ENCODE measurements around the gene LTB4R2. TPM values are rescaled to one million over a fixed set of nuclear protein-coding genes. Genes with fewer than 3 reads are reported as not detected.
"Not testable (repeated sequence)": the region's sequence is repeated elsewhere in the genome, so short reads cannot be mapped to it uniquely, and the experiment has no call there.

Gene LTB4R2
- total RNA-seq, 1 donor from 2014 or later, result 17.5 TPM

DNA sequence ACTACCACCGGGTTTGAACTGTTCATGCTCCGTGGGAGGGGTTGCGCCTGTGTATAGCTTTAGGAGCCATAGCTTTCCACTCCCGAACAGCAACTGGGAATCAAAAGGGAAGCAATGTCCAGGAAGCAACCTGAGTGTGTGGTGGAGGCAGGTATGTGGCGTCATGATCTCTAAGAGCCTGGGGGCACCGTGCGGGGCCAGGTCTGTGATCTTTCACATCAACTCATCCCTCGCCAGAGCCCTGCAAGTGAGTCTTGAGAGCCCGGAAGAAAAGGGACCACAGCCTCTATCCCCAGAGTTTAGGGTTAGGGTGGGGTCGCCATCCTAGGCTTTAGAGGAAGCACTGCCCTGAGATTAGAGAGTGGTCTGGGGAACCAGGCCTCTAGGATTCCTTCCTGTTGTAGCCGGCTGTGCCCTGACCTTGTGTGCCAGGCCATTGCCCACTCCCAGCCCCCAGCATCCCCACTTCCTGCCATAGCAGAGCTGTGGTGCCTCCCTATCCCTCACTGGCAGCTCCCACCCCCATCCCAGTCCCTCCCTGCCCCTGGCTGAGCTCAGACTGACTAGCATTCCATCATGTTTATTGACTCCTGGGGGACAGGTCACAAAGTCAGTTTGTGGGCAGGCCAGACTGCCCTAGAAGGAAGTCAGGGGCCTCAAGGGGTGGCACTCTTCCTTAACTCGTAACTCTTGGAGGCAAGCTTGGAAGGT, 25.7 kb downstream of the LTB4R2 start:
- intact Hi-C loops (cut with micrococcal nuclease), result loop anchor here (10.0 kb wide), 1 partner anchor 321 kb away; no protein-coding TSS in a partner anchor

DNA sequence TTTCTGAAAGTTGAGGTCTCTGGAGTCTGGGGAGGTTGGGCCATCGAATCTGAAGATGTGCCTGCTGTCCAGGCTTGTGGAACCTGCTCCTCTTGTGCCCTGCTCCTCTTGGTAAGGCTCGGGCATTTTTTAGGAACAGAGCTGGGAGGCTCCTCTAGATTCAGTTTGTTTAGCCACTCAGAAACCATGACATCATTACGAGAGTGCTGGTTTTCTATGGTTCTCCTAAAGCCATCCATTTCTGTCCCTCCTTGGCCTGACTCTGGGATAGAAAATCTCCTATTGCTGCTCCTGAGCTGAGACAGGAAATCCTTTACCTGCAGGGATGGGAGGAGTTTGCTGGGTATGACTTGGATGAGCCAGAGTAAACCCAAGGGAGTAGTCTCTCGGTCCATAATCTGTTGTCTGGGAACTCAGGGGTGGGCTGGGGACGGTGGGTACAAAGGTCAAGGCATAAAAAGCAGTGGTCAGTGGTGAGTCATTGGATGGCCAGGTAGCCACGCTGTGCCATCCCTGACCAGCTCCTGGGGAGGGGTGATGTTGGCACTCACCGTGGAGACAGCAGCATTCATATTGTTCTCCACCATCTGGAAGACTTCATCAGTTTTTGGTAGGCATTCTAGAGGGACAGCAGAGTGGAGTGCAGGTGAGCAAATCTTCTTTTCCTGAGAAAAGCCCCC, 27.3 kb downstream of the LTB4R2 start:
- intact Hi-C loops (cut with micrococcal nuclease), result loop anchor here (10.0 kb wide), 1 partner anchor 322 kb away; no protein-coding TSS in a partner anchor

- intact Hi-C loops (cut with micrococcal nuclease), result loop anchor here (10.0 kb wide), 1 partner anchor 323 kb away; no protein-coding TSS in a partner anchor
These were observed 27.9 kb downstream of the LTB4R2 start for GRCh38 chr14:24337824-24338175.

- intact Hi-C loops (cut with micrococcal nuclease), result loop anchor here (10.0 kb wide), 1 partner anchor 324 kb away; no protein-coding TSS in a partner anchor
These were observed 28.9 kb downstream of the LTB4R2 start for GRCh38 chr14:24338843-24339242.

DNA sequence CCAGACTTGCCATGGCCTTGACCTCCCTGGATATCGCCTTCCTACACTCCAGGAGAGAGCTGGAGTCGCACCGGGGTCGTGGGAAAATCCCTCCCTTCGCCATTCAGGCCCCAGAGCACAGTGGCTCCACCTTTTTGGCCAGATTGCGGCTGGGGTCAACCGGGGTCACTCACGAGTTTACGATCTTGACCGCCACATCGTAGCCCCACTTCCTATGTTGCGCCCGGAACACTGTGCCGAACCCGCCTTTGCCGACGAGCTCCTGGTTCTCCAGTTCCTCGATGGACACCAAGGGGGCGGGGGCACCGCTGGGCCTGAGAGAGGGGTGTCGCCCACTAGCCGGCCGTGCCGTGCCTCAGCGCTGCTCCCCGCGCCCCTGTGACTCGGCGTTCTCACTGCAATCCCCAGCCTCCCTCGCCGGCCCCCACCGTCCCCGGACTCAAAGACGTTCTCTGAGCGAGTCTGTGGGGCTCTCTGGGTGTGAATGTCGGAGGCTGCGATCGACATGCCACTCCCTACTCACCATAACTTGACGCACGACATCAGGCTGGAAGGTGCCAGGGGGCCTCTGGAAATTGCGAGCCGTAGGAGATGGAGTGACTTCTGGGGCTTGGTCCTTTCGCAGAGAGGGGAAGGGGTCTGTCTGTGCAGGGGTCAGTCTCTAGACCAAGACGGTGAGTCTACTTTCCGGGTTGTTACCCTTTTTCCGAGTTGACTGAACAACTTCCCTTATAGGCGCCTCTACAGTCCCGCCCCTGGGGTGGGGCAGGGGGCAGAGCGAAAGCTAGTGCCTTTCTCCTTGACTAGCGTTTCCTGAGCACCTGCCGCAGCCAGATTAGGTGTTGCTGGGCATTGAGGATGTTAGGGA, 29.6 kb downstream of the LTB4R2 start, which contains the start of gene RIPK3:
Gene RIPK3 (minus strand): TSS at position 708 of the 868 bp plus-strand sequence. CDS start 165 bp downstream, at position 543.
- intact Hi-C loops (cut with micrococcal nuclease), result loop anchor here (10.0 kb wide), 1 partner anchor 325 kb away; no protein-coding TSS in a partner anchor

GRCh38 chr14:24340606-24341005, 30.7 kb downstream of the LTB4R2 start:
- intact Hi-C loops (cut with micrococcal nuclease), result no loop called here

DNA sequence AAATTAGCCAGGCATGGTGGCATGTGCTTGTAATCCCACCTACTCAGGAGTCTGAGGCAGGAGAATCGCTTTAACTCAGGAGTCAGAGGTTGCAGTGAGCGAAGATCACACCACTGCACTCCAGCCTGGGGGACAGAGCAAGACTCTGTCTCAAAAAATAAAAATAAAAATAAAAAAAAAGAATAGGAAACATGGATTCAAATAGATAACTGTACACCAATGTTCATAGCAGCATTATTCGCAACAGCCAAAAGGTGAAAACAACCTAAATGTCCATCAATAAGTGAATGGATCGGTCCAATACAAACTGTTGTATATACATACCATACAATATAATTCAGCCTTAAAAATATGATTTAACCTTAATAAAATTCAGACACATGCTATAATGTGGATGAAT, 32.9 kb downstream of the LTB4R2 start:
- intact Hi-C loops (cut with micrococcal nuclease), result no loop called here

- intact Hi-C loops (cut with micrococcal nuclease), result no loop called here
These were observed 34.1 kb downstream of the LTB4R2 start for GRCh38 chr14:24343795-24344660.

GRCh38 chr14:24347134-24347533, 37.2 kb downstream of the LTB4R2 start:
- intact Hi-C loops (cut with micrococcal nuclease), result no loop called here

- intact Hi-C loops (cut with micrococcal nuclease), result no loop called here
These were observed 38.2 kb downstream of the LTB4R2 start for GRCh38 chr14:24348186-24348585.

- intact Hi-C loops (cut with micrococcal nuclease), result no loop called here
These were observed 39.8 kb downstream of the LTB4R2 start for GRCh38 chr14:24349742-24350141.

GRCh38 chr14:24351517-24351916, 41.6 kb downstream of the LTB4R2 start:
- intact Hi-C loops (cut with micrococcal nuclease), result no loop called here

DNA sequence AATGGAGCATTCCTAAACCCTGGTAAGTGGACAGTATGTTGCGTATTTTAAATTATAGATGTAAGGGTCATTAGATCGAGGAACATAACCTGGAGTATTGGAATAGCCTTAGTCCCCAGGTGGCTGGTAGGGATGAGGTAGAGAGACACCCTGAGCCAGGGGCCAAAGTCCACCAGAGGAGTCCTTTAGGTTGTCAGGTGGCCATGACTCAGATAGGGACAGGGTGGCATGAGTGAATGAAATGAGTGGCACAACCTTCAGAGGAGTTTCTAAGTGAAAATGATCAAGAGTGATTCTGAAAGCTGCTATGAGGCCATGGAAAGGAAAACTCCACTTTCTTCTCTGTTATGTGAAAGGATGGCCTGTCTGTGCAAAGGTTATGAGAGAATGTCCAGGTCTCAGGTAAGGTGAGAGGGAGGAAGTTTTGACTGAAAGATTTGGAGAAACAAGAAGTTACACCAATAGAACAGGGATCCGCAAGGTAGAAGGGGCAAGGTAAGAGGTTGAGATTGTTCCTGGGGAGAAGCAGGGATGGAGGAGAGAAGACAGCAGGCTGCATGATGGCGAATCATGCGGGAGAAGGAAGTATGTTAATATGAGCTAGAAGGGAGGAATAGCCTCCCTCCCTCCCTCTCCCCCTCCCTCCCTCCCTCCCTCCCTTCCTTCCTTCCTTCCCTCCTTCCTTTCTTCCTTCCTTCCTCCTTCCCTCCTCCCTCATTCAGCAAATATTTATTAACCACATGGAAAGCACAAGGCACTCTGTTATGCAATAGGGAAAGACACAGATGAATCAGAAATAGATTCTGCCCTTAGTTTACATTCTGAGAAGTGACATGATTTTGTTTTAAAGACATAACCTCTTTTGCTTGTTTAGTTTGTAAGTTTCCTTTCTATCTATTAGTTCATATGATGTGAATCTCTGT, 43.9 kb downstream of the LTB4R2 start:
- intact Hi-C loops (cut with micrococcal nuclease), result no loop called here

DNA sequence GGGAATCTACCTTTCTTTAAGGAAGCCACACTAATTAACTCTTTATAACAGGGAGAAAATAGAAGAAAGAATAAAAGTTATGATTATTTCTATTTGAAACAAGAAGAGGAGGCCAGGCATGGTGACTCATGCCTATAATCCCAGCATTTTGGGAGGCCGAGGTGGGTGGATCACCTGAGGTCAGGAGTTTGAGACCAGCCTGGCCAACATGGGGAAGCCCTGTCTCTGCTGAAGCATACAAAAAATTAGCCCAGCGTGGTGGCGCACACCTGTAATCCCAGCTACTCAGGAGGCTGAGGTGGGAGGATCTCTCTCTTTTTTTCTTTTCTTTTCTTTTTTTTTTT, 44.5 kb downstream of the LTB4R2 start:
- intact Hi-C loops (cut with micrococcal nuclease), result not testable (repeated sequence)

DNA sequence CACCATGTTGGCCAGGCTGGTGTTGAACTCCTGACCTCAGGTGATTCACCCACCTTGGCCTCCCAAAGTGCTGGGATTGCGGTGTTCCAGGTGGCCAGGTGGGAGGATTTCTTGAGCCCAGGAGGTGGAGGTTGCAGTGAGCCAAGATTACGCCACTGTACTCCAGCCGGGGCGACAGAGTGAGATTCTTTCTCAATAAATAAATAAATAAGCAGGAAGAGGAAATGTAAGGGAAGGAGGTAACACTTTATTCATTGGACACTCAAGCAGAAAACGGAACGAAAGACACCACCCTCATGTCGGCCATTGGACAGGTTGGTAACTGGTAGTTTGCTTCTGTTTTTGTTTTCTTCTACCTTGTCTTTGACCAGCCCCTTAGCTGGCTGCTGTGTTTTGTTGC, 45.1 kb downstream of the LTB4R2 start:
- intact Hi-C loops (cut with micrococcal nuclease), result no loop called here

DNA sequence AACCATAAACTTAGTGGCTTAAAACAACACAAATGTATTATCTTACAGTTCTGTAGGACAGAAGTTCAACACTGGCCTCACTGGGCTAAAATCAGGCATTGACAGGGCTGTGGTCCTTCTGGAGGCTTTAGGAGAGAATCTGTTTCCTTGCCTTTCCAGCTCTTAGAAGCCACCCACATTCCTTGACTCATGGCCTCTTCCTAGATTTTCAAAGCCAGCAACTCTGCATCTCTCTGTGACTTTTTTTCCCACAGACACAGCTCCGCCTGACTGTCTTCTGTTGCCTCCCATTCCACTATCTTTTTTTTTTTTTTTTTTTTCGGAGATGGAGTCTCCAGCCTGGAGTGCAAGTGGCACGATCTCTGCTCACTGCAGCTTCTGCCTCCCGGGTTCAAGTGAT, 46.3 kb downstream of the LTB4R2 start:
- intact Hi-C loops (cut with micrococcal nuclease), result no loop called here

- intact Hi-C loops (cut with micrococcal nuclease), result no loop called here
These were observed 50.3 kb downstream of the LTB4R2 start for GRCh38 chr14:24360281-24360680.

DNA sequence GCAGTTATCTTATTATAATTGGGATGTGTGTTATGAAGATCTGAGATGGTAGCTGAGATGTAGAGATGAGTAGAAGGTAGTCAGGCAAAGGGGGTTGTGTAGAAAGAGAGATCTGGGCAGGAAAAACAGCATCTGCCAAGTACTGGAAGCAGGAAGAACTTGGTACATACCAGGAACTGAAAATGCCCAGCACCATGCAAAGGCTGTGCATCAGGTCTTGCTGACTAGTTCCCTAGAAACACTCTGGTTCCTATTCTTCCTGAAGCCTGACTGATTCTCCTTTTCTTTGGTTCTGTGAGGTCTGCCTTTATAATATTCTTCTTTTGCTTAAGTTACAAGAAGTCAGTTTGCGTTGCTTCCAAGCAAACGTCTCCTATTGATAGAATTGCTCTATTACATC, 51.4 kb downstream of the LTB4R2 start:
- intact Hi-C loops (cut with micrococcal nuclease), result no loop called here

All from T-helper 2 cell treated with Interferon-gamma antibody and Interleukin-4, amounts not matched to agents 100 ng/mL and 5 ng/mL, for 36 hours (primary cell).